22Rv1 (cell line): Measurements from ENCODE around the gene LHX3.

Source experiments
- ZFX ChIP-seq: fragments of 450-650 bp; IDR thresholded peaks from 2 replicates; pipeline ENCODE4 v1.6.1; 2017; ENCODE audit warnings: antibody characterized with exemption, borderline replicate concordance
- TF ChIP-seq, protein P1 (sequence below): fragments of 450-650 bp; IDR thresholded peaks from 2 replicates; pipeline ENCODE4 v1.5.1; 2017; ENCODE audit warnings: mild to moderate bottlenecking

DNA sequence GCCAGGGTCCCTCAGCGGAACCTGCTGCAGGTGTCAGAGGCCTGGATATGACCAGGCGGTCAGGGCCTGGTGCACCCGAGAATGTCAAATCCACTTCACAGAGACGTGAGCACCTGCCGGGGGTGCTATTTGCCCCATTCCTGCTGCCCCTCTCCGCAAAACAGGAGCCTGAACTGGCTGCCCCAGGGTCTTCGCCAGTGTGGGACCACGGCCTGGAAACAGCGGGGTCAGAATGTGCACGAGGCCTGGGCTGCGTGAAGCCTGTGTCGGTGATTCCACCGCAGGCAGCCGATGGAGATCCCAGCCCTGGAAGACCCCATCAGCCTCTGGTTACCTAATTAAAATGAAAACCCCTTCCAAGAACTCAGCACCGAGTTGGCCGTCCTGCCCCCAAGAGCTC is 45.1 kb downstream of the LHX3 start:
- TF ChIP-seq, protein P1, sequence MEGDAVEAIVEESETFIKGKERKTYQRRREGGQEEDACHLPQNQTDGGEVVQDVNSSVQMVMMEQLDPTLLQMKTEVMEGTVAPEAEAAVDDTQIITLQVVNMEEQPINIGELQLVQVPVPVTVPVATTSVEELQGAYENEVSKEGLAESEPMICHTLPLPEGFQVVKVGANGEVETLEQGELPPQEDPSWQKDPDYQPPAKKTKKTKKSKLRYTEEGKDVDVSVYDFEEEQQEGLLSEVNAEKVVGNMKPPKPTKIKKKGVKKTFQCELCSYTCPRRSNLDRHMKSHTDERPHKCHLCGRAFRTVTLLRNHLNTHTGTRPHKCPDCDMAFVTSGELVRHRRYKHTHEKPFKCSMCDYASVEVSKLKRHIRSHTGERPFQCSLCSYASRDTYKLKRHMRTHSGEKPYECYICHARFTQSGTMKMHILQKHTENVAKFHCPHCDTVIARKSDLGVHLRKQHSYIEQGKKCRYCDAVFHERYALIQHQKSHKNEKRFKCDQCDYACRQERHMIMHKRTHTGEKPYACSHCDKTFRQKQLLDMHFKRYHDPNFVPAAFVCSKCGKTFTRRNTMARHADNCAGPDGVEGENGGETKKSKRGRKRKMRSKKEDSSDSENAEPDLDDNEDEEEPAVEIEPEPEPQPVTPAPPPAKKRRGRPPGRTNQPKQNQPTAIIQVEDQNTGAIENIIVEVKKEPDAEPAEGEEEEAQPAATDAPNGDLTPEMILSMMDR: no peak
- no peak for TF ChIP-seq ZFX
